ENCODE data around the gene PLA2G4F.

The PLA2G4F gene

DNA sequence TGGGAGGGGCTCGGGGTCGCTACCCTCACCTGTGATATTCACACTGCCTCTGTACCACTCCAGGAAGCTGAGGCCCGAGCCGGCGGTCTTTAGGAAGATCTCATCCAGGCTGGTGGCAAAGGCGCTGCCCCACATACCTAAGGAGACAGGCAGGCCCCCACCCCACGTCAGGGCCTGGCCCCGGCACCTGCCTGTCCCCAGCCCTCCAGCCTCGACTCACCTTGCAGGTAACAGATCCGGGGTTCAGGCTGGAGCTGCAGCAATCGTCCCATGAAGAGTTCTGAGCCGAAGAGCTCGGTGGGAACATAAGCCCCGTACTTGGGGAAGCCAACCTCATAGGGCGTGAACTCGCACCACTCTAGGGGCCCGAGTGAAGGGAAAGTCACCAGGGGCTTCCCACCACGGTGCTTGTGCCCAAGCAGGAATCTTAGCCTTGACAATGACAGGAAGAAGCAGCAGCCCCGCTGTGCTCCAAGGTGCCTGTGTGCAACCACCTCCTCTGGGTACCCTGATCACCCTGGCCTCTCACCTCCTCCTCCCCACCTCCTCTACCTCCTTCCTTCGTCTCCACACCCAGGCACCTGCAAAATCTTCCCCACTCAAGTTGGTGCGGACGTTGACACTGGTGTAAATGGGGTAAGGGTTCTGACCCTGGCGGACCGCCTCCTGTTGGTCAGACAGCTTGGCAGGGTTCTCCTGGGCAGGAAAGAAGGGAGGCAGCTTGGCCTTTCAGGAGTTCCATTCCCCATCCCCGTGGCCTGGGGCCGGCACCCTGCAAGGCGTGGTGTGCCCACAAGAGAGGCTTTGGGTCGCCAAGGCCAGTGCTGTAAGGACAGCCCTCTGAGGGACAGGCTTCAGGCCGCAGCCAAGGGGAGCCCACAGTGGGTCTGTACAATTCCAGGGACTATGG, 10.6 kb downstream of the PLA2G4F start:
- FAIRE-seq: no peak

DNA sequence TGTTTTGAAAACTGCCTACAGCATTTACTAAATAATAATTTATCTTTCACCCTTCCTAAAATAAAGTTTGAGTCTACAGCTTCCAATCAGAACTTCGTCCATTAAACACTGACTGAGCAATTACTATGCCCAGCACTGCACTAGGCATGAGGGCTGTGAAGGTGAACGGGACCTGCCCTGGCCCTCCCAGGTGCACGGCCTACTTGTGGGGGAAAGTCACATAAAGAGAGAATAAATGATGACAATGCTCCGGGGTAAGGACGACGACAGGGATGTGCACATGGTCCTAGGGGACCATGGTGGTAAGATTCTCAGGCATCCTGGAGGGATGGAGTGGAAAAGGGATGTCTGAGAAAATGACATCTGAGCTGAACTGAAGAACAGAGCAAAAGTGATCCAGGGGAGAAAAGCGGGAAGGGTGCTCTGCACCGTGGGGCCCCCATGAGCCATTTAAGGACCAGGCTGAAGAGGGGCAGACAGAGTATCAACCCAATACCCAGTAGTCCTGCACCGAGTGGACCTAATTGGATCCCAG, 11.5 kb downstream of the PLA2G4F start:
- no peak for FAIRE-seq

DNA sequence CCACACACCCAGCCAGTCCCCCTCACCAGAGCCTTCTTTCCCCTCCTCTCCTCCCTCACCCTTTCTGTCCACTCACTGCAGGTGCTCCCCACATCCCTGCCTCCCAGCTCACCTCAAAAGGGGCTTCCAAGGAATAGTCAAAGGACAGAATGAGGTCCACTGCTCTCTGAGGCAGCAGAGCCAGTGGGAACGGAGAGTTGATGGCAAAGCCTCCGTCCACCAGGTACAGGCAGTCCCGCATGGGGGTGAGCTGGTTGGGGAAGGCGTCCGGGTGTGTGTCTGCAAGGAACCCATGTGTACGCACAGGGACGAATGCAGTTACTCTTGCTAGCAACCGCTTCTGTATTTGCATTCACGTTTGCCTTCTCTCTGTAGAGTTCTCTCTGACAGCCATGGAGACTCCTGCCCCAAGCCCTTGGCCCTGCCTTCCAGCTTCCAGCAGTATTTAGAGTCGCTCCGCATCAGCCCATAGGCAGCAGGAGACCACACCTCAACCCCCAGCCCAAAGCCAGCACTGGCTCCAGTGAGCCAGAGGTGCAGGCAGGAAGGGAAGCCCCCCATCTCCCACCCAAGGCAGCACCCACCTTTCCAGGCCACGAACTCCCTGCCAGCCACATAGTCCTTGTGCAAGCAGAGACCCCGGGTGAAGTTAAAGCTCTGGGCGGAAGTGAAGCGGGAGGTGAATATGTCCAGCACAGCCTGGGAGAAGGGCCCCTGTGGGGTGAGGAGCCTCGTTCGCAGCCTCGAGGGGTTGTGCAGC, 12.4 kb downstream of the PLA2G4F start:
- no peak for FAIRE-seq

DNA sequence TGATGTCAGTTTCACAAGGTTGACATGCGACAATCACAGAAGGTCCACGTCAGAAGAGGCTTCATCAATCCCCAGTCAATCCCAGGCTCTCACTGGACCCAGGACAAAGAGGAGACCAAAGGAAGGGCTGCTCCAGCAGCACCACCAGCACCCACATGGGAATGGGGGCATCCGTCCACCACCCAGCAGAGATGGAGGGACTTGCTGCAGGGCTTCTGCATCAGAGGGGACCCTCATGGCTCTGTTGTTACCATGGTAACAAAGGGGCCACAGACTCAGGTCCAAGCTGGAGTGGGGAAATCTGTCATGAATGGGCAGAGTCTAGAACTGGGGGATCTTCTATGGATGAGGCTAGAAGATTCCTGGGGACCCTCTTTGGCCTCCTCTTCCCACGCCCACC, 13.1 kb downstream of the PLA2G4F start:
- no peak for FAIRE-seq

DNA sequence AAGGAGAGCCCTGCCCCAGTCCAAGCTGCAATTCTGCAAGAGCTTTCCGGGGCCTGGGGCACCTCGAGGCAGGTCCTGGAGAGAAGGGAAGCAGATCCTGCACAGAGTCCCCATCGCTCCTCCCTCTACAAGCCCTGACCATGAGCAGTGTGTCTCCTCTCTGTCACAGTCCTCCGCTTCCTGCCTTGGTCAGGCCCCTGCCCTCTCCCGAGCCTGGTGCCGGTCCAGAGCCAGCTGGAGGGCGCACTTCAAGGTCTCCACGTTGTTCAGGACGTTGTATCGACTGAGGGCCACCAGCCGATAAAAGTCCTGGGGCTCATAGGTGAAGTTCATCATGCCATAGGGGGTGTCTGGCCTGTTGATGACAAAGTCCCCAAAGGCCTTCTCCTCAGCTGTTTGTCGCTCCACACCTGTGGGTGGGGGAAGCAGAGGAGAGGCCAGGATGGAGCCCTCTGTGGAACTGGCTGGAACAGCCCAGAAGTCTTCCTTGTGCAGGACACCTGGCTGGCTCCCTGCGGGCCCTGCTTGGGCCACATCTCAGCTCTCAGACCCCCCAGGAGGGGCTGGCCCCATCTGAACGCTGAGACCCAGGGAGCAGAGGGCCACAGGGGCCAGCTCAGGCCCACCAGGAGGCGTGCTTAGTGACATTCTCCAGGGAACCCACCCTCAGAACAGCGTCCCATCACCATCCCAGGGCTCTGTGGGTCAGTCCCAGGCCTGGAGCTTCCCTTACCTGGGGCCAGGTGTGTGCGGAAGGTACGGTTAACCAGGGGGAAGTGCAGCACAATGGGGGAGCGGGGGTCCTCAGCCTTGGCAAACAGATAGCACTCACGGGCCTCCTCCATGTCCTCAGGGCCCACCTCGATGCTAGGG, 14.4 kb downstream of the PLA2G4F start:
- FAIRE-seq: no peak

GRCh38 chr15:42141246-42141645, 15.2 kb downstream of the PLA2G4F start:
- FAIRE-seq: no peak

GRCh38 chr15:42140383-42141070, 15.9 kb downstream of the PLA2G4F start:
- FAIRE-seq: no peak

GRCh38 chr15:42139596-42139995, 16.8 kb downstream of the PLA2G4F start:
- no peak for FAIRE-seq

- peak; percentile 53 for FAIRE-seq
Observed at GRCh38 chr15:42138968-42139386, 17.5 kb downstream of the PLA2G4F start.

GRCh38 chr15:42138411-42138810, 18.0 kb downstream of the PLA2G4F start:
- no peak for FAIRE-seq

- no peak for FAIRE-seq
Observed at GRCh38 chr15:42137461-42138261, 18.8 kb downstream of the PLA2G4F start.

GRCh38 chr15:42136513-42136912, 19.9 kb downstream of the PLA2G4F start:
- FAIRE-seq: no peak

DNA sequence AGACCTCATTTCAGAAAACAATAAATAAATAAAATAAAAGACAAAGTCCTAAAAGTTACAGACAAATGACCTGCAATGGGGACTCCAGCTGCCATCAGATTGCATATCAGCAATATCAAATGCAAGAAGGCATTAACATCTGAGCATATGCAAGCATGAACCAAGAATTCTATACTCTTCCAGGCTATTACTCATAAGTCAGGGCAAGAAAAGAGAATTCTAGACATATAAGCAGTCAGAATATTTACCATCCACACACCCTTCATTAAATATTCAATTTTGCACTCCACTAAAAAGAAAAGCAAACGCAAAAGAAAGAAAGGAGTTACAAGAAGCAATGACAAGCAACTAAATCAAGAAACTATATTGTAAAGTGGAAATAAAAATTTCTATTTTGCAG, 21.1 kb downstream of the PLA2G4F start:
- no peak for FAIRE-seq

GRCh38 chr15:42134617-42135245, 21.7 kb downstream of the PLA2G4F start:
- FAIRE-seq: no peak

DNA sequence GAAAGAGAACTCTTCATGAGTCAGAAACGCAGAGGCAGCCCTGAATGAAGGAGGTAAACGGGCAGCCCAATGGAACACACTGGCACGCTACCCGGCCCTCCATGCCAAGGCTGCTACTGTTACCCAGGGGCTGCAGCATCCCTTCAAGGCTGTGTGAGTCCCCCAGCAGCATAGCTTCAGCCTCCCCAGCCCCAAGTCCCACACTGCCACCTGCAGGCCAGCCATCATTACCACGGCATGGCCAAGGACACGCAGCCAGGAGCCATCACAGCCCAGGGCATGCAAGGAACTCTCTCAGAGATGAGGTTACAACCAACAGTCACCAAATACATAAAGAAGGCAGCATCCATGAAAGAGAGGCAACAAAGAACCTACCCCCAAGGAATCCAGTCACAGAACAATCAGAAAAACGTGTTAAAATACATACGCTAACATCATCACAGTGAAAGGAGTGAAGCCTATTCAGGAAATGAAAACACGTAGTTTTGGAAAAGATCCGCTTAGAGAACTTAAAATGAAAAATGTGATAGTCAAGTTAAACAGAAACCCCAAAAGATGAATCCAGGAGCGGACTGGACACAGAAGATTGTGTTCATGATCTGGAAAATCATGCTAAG, 22.4 kb downstream of the PLA2G4F start:
- no peak for FAIRE-seq

DNA sequence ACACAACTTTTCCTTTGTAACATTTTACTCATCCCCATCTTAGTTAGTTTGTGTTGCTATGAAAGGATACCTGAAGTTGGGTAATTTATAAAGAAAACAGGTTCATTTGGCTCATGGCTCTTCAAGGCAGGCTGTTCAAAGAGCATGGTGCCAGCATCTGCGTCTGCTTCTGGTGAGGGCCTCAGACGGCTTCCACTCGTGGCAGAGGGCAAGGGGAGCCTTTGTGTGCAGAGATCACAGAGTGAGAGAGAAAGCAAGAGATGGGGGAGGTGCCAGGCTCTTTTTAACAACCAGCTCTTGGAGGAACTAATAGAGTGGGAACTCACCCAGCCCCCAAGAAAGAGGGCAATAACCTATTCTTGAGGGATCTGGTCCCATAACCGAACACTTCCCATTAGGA, 23.1 kb downstream of the PLA2G4F start:
- no peak for FAIRE-seq

DNA sequence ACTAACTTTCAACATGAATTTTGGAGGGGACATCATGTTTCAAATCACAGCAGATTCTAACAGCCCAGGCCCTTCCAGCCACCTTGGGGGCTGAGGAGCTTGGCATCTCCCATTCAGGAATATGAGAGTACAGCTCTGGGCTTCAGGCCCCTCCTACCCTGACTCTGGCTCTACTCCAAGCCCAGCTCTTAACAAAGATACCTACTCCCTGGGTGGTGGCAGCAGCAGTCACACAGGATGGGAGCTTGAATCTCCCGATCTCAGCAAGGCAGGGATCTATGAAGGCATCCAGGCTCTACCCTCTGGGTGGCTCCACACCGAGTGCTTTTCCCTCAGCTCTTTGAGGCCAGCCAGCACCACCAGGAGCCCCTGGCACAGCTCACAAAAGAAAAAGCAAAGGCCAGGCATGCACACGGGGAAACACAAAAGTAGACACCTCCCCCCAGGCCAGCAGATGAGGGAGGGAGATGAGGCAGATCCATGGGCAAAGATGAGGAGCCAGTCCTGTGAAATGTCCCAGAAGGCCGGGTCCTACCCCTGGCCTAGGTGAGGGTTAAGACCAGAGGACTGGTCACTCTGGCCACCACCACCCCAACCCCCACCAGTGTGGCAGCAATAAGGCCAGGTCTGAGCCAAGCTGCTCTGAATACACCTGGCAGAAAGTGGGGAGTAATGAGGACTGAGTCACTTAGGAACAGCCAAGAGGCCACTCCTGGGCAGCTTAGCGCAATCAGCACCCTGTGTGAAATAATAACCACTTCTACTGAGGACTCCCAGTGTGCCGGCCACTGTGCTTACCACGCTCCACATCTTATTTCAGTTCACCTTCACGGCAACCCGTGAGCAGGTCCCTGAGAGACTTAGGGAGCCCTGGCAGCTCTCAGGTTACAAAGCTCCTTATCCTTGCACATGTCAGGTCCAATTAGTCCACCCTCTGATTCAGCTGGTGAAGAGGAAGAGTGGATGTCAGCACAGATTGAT, 24.3 kb downstream of the PLA2G4F start:
- FAIRE-seq: no peak

GRCh38 chr15:42131006-42131405, 25.4 kb downstream of the PLA2G4F start:
- FAIRE-seq: no peak
